Activated T-helper 2 cell treated with anti-CD3 and anti-CD28 coated beads, Interferon-gamma antibody, Interleukin-2, Interleukin-4, amounts not matched to agents 10 μg/mL and 5 μg/mL and 100 μg/mL, durations not matched to agents 14 hours and 24 hours and 36 hours (primary cell): ENCODE data around the gene FAM240B. TPM values are rescaled to one million over a fixed set of nuclear protein-coding genes. Genes with fewer than 3 reads are reported as not detected.

Source experiments
- DNase-seq: peaks from one replicate; pipeline ENCODE4 v3.0.0; 2021; ENCODE audit warnings: low spot score
- H3K27ac Mint-ChIP-seq: one replicate; pipeline ENCODE4 v1.8.0; 2021; ENCODE audit warnings: mixed read lengths
- H3K27me3 Mint-ChIP-seq: one replicate; pipeline ENCODE4 v1.8.0; 2021; ENCODE audit warnings: low read depth, mixed read lengths
- H3K36me3 Mint-ChIP-seq: one replicate; pipeline ENCODE4 v1.8.0; 2021; ENCODE audit warnings: low read depth, mixed read lengths
- H3K4me1 Mint-ChIP-seq: one replicate; pipeline ENCODE4 v1.8.0; 2021; ENCODE audit warnings: low read depth, mixed read lengths
- H3K4me3 Mint-ChIP-seq: one replicate; pipeline ENCODE4 v1.8.0; 2021; ENCODE audit warnings: low read depth, mild to moderate bottlenecking, moderate library complexity, mixed read lengths
- H3K9me3 Mint-ChIP-seq: one replicate; pipeline ENCODE4 v1.8.0; 2021; ENCODE audit warnings: mixed read lengths
- intact Hi-C: fragments of 100-400 bp; cut with micrococcal nuclease; formaldehyde crosslinking; loops from one replicate; pipeline ENCODE4 v1.15.1; 2023
- total RNA-seq: library from RNA; stranded (reverse); gene quantifications from 2 replicates; pipeline ENCODE4 v1.2.3, GENCODE V29; 2022

The FAM240B gene
- total RNA-seq = not detected in 2 replicates

GRCh38 chr9:38720083-38720745, at the start of gene FAM240B:
Gene FAM240B, minus strand, starts transcription at chr9:38720133. Its CDS starts 16,134 bp downstream, at chr9:38703999.
- intact Hi-C loops = no loop called here

GRCh38 chr9:38768351-38768761, 48.4 kb upstream of the FAM240B start:
- Mint-ChIP-seq H3K4me3 (no peak overlapping the region), H3K9me3 (no peaks in the 10 kb centered on the region), H3K4me1 (no peaks in the 10 kb centered on the region), H3K27me3 (no peaks in the 10 kb centered on the region), H3K27ac (no peak overlapping the region), H3K36me3 (no peaks in the 10 kb centered on the region)
- DNase-seq = no peak
- intact Hi-C loops = no loop called here

More at GRCh38 chr9:38720083-38720745, at the start of gene FAM240B:
- H3K36me3 Mint-ChIP-seq = no peaks in the 10 kb centered on the region
- no peaks in the 10 kb centered on the region for H3K9me3 Mint-ChIP-seq
- H3K4me3 Mint-ChIP-seq = no peak within 1 kb of the TSS
- H3K27me3 Mint-ChIP-seq = no peaks in the 10 kb centered on the region
- no peak within 1 kb of the TSS for H3K27ac Mint-ChIP-seq
- no peak for DNase-seq
- H3K4me1 Mint-ChIP-seq = no peaks in the 10 kb centered on the region

GRCh38 chr9:38765101-38765500, 45.2 kb upstream of the FAM240B start:
- Mint-ChIP-seq H3K27me3 (peaks cover 2% of the 10 kb centered on the region), H3K27ac (no peak overlapping the region), H3K4me3 (no peak overlapping the region)

GRCh38 chr9:38761999-38762398, 42.1 kb upstream of the FAM240B start:
- H3K27me3 Mint-ChIP-seq = peaks cover 2% of the 10 kb centered on the region
- DNase-seq = no peak
- no peaks in the 10 kb centered on the region for H3K4me1 Mint-ChIP-seq
- H3K9me3 Mint-ChIP-seq = no peaks in the 10 kb centered on the region
- no peak overlapping the region for H3K27ac Mint-ChIP-seq
- H3K36me3 Mint-ChIP-seq = no peaks in the 10 kb centered on the region
- intact Hi-C loops = no loop called here
- H3K4me3 Mint-ChIP-seq = no peak overlapping the region

More at GRCh38 chr9:38765101-38765500, 45.2 kb upstream of the FAM240B start:
- no peaks in the 10 kb centered on the region for H3K9me3 Mint-ChIP-seq
- H3K4me1 Mint-ChIP-seq = no peaks in the 10 kb centered on the region
- intact Hi-C loops = no loop called here
- no peaks in the 10 kb centered on the region for H3K36me3 Mint-ChIP-seq
- no peak for DNase-seq

- DNase-seq = no peak
- Mint-ChIP-seq H3K4me1 (no peaks in the 10 kb centered on the region), H3K27ac (no peak overlapping the region), H3K4me3 (no peak overlapping the region), H3K9me3 (no peaks in the 10 kb centered on the region), H3K27me3 (peaks cover 2% of the 10 kb centered on the region), H3K36me3 (no peaks in the 10 kb centered on the region)
- intact Hi-C loops = no loop called here
Observed at GRCh38 chr9:38761339-38761738, 41.4 kb upstream of the FAM240B start.

- no peaks in the 10 kb centered on the region for H3K9me3 Mint-ChIP-seq
Observed at GRCh38 chr9:38756702-38757101, 36.8 kb upstream of the FAM240B start.

GRCh38 chr9:38747941-38748340, 28.0 kb upstream of the FAM240B start:
- no peak for DNase-seq
- intact Hi-C loops = no loop called here
- Mint-ChIP-seq H3K36me3 (no peaks in the 10 kb centered on the region), H3K27ac (no peak overlapping the region), H3K4me1 (no peaks in the 10 kb centered on the region), H3K9me3 (no peaks in the 10 kb centered on the region), H3K4me3 (no peak overlapping the region), H3K27me3 (no peaks in the 10 kb centered on the region)

More at GRCh38 chr9:38756702-38757101, 36.8 kb upstream of the FAM240B start:
- Mint-ChIP-seq H3K4me1 (no peaks in the 10 kb centered on the region), H3K27me3 (peaks cover 2% of the 10 kb centered on the region), H3K4me3 (no peak overlapping the region), H3K27ac (no peak overlapping the region), H3K36me3 (no peaks in the 10 kb centered on the region)
- no peak for DNase-seq
- intact Hi-C loops = no loop called here

- no peaks in the 10 kb centered on the region for H3K4me1 Mint-ChIP-seq
- H3K27me3 Mint-ChIP-seq = no peaks in the 10 kb centered on the region
- no peak for DNase-seq
- no peaks in the 10 kb centered on the region for H3K36me3 Mint-ChIP-seq
- no peaks in the 10 kb centered on the region for H3K9me3 Mint-ChIP-seq
- intact Hi-C loops = no loop called here
- H3K27ac Mint-ChIP-seq = no peak overlapping the region
- H3K4me3 Mint-ChIP-seq = no peak overlapping the region
Observed at GRCh38 chr9:38747067-38747466, 27.1 kb upstream of the FAM240B start.

- Mint-ChIP-seq H3K27ac (no peak overlapping the region), H3K4me3 (no peak overlapping the region), H3K9me3 (no peaks in the 10 kb centered on the region), H3K27me3 (no peaks in the 10 kb centered on the region), H3K4me1 (no peaks in the 10 kb centered on the region), H3K36me3 (no peaks in the 10 kb centered on the region)
- intact Hi-C loops = no loop called here
- DNase-seq = no peak
Observed at GRCh38 chr9:38746303-38746702, 26.4 kb upstream of the FAM240B start.

GRCh38 chr9:38744484-38744883, 24.6 kb upstream of the FAM240B start:
- no peak for DNase-seq
- H3K9me3 Mint-ChIP-seq = no peaks in the 10 kb centered on the region
- H3K4me1 Mint-ChIP-seq = no peaks in the 10 kb centered on the region
- H3K4me3 Mint-ChIP-seq = no peak overlapping the region
- H3K27me3 Mint-ChIP-seq = peaks cover 5% of the 10 kb centered on the region
- H3K36me3 Mint-ChIP-seq = no peaks in the 10 kb centered on the region
- intact Hi-C loops = no loop called here
- H3K27ac Mint-ChIP-seq = no peak overlapping the region

- Mint-ChIP-seq H3K4me3 (no peak overlapping the region), H3K27me3 (peaks cover 5% of the 10 kb centered on the region), H3K4me1 (no peaks in the 10 kb centered on the region), H3K36me3 (no peaks in the 10 kb centered on the region), H3K9me3 (no peaks in the 10 kb centered on the region), H3K27ac (no peak overlapping the region)
- intact Hi-C loops = no loop called here
- DNase-seq = no peak
Observed at GRCh38 chr9:38737246-38737645, 17.3 kb upstream of the FAM240B start.

- H3K9me3 Mint-ChIP-seq = no peaks in the 10 kb centered on the region
- H3K27me3 Mint-ChIP-seq = no peaks in the 10 kb centered on the region
- H3K4me1 Mint-ChIP-seq = no peaks in the 10 kb centered on the region
- intact Hi-C loops = no loop called here
- H3K4me3 Mint-ChIP-seq = no peak overlapping the region
- no peaks in the 10 kb centered on the region for H3K36me3 Mint-ChIP-seq
- DNase-seq = no peak
- no peak overlapping the region for H3K27ac Mint-ChIP-seq
Observed at GRCh38 chr9:38734831-38735230, 14.9 kb upstream of the FAM240B start.

GRCh38 chr9:38733503-38733902, 13.6 kb upstream of the FAM240B start:
- intact Hi-C loops = no loop called here
- no peak for DNase-seq
- H3K9me3 Mint-ChIP-seq = no peaks in the 10 kb centered on the region
- no peak overlapping the region for H3K4me3 Mint-ChIP-seq
- no peaks in the 10 kb centered on the region for H3K27me3 Mint-ChIP-seq
- no peaks in the 10 kb centered on the region for H3K4me1 Mint-ChIP-seq
- H3K27ac Mint-ChIP-seq = no peak overlapping the region
- no peaks in the 10 kb centered on the region for H3K36me3 Mint-ChIP-seq

GRCh38 chr9:38732885-38733284, 13.0 kb upstream of the FAM240B start:
- no peak for DNase-seq
- H3K9me3 Mint-ChIP-seq = no peaks in the 10 kb centered on the region
- no peak overlapping the region for H3K4me3 Mint-ChIP-seq
- no peaks in the 10 kb centered on the region for H3K27me3 Mint-ChIP-seq
- no peak overlapping the region for H3K27ac Mint-ChIP-seq
- intact Hi-C loops = no loop called here
- no peaks in the 10 kb centered on the region for H3K36me3 Mint-ChIP-seq
- no peaks in the 10 kb centered on the region for H3K4me1 Mint-ChIP-seq
